Measurements from ENCODE around the gene OTOP1.

- no peak for TF ChIP-seq CTCF (IDR thresholded peaks at IDR 0.05)
- TF ChIP-seq POLR2A (IDR thresholded peaks at IDR 0.05), result no peak
Observed at GRCh38 chr4:4233610-4234009, 6.9 kb upstream of the OTOP1 start.

All from Peyer's patch (tissue), 4 donors.